ENCODE measurements around the gene HDAC4.
"Not testable (repeated sequence)": the region's sequence is repeated elsewhere in the genome, so short reads cannot be mapped to it uniquely, and the experiment has no call there.

HDAC4 gene

GRCh38 chr2:239179851-239180371, 220.9 kb downstream of the HDAC4 start:
- no peak for DNase-seq

GRCh38 chr2:239178954-239179353, 221.9 kb downstream of the HDAC4 start:
- DNase-seq = no peak

- DNase-seq = no peak
Measured at GRCh38 chr2:239178484-239178883, 222.3 kb downstream of the HDAC4 start.

DNA sequence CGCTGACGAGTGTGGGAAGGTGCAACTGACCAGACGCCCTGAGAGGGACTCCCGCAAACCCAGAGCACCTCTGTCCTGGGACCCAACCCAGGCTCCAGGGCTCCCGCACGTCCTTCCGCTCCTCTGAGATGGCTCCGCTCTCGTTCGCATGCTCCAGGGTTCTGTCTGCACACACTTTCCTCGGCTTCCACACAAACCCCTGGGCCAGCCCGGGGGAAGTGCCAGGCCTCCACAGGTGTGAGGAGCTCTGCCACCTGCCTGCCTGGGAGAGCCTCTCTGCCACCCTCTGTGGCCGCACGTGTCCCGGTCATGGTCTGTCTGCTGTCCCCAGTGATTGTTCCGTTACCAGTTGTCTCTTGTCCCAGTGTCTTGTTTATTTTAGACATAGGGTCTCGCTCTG, 222.9 kb downstream of the HDAC4 start:
- DNase-seq = no peak

DNA sequence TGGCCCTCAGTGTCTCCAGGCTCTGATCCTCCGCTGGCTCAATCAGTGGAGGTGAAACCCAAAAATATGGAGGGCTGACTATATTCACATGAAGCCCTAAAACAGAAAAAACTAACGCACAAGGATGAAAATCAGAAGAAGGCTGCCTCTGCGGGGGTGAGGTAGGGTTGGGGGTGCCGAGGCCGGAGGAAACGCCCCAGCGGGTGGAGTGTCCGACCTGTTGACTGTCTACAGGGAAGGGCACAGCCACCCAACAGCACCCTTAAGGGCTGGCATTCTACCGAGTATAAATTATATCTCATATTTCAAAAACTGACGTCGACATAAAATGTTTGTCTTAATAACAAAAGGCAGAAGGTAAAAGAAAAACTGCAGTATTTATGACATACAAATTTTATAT, 223.5 kb downstream of the HDAC4 start:
- no peak for DNase-seq

GRCh38 chr2:239176138-239176803, 224.5 kb downstream of the HDAC4 start:
- DNase-seq = not testable (repeated sequence)

- no peak for DNase-seq
Measured at GRCh38 chr2:239175181-239175580, 225.6 kb downstream of the HDAC4 start.

DNA sequence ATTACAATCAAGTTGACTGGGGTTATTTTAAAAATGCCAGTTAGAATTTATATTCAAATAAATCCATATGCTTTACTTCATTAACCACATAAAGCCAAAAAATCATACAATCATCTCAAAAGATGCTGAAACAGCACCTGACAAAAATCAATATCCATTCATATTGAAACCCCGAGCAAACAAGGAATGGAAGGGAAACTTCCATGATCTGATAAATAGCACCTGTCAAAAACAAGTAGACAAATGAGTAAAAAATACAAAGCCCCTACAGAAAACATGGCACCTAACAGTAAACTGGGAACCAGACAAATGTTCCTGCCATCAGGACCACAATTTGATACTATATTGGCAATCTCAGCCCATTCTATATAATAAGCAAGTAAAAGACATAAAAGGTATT, 227.5 kb downstream of the HDAC4 start:
- no peak for DNase-seq

GRCh38 chr2:239171643-239172042, 229.2 kb downstream of the HDAC4 start:
- DNase-seq = no peak

DNA sequence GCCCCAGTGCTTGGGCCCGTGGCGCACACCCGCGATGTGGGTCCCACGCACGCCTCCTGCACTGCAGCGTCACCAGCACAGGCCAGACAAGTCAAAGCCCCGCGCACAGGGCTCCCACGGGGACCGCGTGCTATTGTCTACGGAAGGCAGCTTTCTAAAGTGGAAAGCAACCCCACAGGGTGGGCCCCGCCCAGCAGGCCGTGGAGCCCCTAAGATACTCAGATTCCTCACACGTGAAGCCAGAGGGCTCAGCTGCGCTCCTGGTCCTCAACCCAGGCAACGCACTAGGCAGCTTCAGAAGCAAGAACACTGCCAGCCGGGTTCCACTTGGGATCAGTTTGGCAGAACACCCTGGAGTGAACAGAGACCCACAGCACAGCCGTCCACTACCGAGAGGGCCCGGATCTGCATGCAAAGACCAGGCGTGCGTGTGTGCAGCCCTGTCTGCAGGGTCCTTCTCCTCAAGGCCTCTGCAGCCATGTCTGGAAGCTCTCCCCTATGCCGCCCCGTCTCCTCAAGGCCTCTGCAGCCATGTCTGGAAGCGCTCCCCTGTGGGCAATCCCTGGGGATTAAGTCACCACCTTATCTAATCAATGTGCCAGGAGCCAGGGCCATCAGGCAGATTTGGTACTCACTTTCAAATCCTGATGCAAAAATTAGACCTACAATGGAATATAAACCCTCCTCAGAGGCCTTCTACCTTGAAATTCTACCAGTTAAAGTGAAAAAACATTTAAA, 231.3 kb downstream of the HDAC4 start:
- DNase-seq = no peak

- DNase-seq = no peak
Measured at GRCh38 chr2:239168575-239168974, 232.2 kb downstream of the HDAC4 start.

- no peak for DNase-seq
Measured at GRCh38 chr2:239167766-239168444, 232.9 kb downstream of the HDAC4 start.

DNA sequence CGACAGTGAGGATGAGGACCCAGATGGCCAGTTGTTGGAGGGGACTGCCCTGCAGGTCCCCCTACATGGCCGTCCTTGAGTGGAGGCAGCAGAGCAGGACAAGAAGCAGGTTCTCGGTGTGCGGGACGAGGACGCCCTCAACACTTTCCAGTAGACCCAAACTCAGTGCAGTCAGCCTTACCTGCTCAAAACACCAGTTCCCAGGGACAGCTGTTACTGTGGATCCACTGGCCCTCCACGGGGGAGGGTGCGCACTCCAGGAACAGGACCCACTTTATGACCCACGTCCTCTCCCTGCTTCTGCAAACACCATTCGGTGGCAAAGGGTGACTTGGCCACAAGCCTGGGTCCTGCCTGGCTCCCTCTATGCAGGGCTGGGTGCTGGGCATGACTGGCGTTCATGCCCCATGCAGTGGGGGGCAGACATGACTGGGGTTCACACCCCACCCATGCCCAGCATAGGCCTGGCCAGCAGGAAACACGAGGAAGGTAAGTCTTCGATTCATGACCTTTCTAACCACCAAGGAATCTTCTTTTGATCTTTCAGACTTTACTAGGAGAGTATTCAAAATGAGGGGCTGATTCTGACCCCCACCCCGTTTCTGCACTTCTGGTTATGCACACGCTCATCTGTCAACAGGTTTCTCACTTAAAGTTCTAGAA, 233.7 kb downstream of the HDAC4 start:
- DNase-seq = no peak

- no peak for DNase-seq
Measured at GRCh38 chr2:239166201-239166834, 234.5 kb downstream of the HDAC4 start.

DNA sequence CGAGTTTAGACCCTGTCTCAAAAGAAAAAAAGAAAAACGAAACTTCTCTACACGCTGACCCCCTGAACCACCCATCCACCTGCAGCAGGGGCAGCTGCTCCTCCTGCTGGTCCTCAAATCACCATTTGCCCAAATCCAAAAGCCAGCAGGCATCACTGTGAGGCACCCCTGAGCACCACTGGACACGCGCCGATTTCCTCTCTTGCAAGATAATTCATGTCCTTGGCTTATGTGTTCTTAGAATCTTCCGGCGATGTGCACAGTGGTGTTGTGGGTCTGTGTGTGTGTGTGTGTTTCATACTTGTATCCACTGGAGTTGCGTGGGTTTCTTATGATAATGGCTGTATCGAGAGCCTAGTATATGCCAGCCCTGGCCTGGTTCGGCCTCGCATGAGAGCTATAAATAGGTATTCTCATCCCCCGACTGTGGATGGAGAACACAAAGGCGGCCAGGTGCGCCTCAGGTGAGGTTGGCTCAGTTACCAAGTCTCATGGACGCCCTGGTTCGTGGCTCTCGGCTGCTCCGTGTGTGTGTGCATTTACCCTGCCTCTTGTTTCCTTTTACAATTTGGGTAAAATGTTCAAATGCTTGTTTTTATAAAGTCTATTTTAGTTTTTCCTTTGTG, 235.5 kb downstream of the HDAC4 start:
- no peak for DNase-seq

DNA sequence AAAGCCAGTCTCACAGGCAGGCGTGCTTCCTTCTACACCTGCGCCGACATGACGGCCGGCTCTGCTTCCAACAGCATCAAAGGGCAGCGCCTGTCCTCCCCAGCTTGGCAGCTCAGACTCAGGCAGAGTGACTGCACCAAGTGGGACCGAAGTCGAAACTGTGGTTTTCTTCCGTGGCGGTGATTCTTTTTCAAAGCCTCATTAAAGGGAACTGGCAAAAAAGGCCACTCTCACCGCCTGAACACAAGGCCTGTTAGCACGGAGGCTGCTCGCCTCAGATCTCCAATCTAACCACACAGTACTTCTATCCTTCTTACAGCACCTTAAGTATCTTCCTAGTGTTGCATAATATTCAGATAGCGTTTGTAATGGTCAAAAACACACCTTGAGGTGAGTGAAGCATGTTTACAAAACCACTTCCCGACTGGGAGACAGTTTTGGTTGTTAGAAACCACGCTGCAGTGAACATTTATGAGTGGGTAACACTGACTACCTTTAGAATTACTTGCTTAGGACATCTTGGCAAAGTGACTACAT, 236.4 kb downstream of the HDAC4 start:
- DNase-seq = no peak

- DNase-seq = no peak
Measured at GRCh38 chr2:239163688-239164334, 237.0 kb downstream of the HDAC4 start.

- no peak for DNase-seq
Measured at GRCh38 chr2:239162976-239163687, 237.7 kb downstream of the HDAC4 start.

GRCh38 chr2:239162141-239162821, 238.5 kb downstream of the HDAC4 start:
- no peak for DNase-seq

GRCh38 chr2:239161711-239162140, 239.1 kb downstream of the HDAC4 start:
- no peak for DNase-seq
